ENCODE measurements around the gene UBE2J1.
"Not testable (repeated sequence)": the region's sequence is repeated elsewhere in the genome, so short reads cannot be mapped to it uniquely, and the experiment has no call there.

Gene UBE2J1, protein sequence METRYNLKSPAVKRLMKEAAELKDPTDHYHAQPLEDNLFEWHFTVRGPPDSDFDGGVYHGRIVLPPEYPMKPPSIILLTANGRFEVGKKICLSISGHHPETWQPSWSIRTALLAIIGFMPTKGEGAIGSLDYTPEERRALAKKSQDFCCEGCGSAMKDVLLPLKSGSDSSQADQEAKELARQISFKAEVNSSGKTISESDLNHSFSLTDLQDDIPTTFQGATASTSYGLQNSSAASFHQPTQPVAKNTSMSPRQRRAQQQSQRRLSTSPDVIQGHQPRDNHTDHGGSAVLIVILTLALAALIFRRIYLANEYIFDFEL

DNA sequence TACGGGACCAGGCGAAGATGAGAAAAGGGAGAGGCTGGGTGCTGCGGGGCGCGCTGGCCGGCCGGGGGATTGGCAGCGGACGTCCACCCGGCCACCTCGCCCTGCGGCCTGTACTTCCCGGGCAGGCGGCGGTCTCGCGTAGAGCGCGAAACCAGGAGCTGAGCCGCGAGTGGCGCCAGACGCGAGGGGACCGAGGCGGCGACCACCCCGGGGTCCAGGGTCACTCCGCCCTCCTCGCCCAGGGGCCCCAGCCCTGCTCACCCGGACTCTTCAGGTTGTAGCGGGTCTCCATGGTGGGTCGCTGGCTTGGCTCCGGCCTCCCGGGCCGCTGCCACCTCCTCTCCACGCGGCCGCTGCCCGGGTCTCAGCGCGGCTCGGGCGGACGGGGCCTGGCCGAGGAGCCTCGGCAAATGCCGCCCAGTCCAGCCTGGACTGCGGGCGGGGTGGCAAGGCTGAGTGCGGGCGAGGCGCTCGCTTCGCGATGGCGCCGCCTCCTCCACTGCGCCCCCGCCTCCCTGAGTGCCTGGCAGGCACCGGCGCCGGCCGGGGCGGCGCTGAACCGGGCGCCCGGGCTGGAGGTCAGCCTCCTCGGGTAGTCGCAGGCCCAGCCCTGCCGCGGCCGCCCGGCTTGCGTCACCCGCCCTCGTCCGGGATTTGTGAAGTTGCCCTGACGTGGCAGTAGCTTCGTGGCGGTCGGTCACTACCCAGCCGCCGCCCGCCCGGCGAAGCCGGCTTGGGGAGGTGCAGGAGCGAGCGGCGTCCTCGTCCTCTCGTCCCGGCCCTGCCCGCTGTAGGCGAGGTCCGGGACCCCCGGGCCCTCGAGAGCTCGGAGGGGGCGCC is at the start of gene UBE2J1:
UBE2J1 (minus strand) TSS at position 445 of the 840 bp plus-strand sequence; CDS start at position 292, 153 bp downstream.
- ChIA-PET POLR2A (interaction anchor here (0.6 to 1.3 kb wide), 14 partner anchors 8 to 213 kb away, joined by 3 to 6 read pairs (median 3); partner anchors contain the start of gene PM20D2), CTCF (interaction anchor here (0.6 to 1.4 kb wide), 4 partner anchors 14 to 244 kb away, joined by 3 to 4 read pairs (median 4); no protein-coding TSS in a partner anchor)
- TF ChIP-seq LEF1 (IDR thresholded peaks at IDR 0.05; ENCODE audit: borderline replicate concordance): no peak
- TF ChIP-seq L3MBTL2 (conservative IDR thresholded peaks at IDR 0.05): peak; percentile 31; the same call in 1 of the 2 replicates
- peak; percentile 69 for DNase-seq (ENCODE audit: extremely low spot score)

DNA sequence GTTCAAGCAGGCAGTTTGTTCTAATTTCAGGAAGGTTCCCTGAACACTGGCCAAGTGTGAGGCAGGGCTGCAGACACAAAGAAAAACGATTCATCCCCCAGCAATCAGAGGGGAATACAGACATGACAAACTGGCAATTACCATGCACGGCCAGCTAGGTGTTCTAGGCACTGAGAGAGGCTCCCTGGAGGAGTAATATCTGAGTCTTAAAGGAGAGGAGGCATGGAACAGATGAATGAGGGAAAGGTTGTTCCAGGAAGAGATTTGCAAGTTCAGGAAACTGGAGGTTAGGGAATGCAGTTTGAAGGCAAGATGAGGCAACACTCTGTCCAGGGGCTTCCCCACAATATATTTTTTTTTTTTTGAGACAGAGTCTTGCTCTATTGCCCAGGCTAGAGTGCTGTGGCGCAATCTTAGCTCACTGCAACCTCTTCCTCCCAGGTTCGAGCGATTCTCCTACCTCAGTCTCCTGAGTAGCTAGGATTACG is 48.4 kb upstream of the UBE2J1 start:
- ChIA-PET CTCF (interaction anchor here (1.0 to 1.7 kb wide), 2 partner anchors 32 to 33 kb away, joined by 4 to 6 read pairs; no protein-coding TSS in a partner anchor), POLR2A (no interaction called here)
- TF ChIP-seq, protein P1, sequence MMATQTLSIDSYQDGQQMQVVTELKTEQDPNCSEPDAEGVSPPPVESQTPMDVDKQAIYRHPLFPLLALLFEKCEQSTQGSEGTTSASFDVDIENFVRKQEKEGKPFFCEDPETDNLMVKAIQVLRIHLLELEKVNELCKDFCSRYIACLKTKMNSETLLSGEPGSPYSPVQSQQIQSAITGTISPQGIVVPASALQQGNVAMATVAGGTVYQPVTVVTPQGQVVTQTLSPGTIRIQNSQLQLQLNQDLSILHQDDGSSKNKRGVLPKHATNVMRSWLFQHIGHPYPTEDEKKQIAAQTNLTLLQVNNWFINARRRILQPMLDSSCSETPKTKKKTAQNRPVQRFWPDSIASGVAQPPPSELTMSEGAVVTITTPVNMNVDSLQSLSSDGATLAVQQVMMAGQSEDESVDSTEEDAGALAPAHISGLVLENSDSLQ (IDR thresholded peaks at IDR 0.05): no peak
- no peak for TF ChIP-seq LEF1 (IDR thresholded peaks at IDR 0.05; ENCODE audit: borderline replicate concordance)
- no peak for DNase-seq (ENCODE audit: extremely low spot score)

DNA sequence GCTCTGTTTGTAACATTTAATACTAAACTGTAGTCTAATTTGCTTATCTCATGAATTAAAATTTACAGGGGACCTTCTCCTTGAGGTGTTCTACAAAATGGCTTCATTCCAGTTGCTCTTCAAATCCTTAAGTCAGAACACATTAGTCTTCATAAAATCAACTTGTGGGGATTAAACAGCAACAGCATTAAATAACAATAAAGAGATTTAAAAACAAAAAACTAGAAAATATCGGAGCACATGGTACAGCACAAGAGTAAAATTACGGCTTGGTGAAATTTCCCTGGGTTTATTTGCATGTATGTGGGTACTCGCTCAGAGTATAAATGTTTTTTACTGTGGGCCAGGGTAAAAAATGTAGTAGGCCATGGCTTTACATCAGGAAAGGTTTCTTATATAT is 47.5 kb upstream of the UBE2J1 start:
- no peak for DNase-seq (ENCODE audit: extremely low spot score)
- ChIA-PET CTCF (interaction anchor here (1.0 to 2.0 kb wide), 2 partner anchors 28 to 32 kb away, joined by 6 to 9 read pairs; no protein-coding TSS in a partner anchor), POLR2A (no interaction called here)
- no peak for TF ChIP-seq TARDBP (IDR thresholded peaks at IDR 0.05)
- TF ChIP-seq L3MBTL2 (conservative IDR thresholded peaks at IDR 0.05): no peak

DNA sequence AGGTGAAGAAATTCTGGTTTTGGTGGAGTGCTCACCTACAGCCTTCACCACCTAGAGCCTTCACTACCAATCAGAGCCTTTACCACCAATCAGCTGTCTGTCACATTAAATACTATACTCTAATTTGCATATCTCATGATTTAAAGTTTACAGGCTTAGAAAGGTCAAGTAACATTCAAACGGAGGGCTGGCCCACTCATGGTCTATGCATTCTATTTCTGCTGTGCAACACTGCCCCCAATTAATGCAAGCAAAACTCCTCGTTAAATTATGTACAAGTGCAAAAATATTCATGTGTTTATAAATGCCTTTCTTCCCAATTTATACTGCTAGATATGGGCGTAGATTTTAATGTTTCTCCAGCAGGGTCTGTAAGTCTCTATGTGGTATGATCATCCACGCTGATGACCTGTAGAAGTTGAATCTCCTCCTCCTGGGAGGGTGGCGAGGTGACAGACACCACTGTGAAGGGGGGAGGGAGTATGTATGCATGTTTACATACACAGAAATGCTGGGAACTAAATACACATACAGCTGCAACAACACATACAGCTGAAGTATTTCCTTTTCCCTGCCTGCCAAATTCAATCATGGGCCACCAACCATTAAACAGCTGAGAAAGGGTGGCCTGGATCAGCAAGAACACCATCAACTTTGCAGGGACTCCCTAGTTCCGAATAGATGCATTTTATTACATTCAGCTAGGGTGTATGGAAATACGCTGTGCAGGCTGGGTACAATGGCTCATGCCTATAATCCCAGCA is 46.4 kb upstream of the UBE2J1 start:
- no peak for DNase-seq (ENCODE audit: extremely low spot score)
- ChIA-PET CTCF (interaction anchor here (0.7 to 2.0 kb wide), 3 partner anchors 9 to 106 kb away, joined by 3 to 9 read pairs (median 3); no protein-coding TSS in a partner anchor), POLR2A (no interaction called here)
- TF ChIP-seq ZNF384 (IDR thresholded peaks at IDR 0.05) (no peak), CTBP1 (IDR thresholded peaks at IDR 0.05; ENCODE audit: borderline replicate concordance) (no peak), LEF1 (IDR thresholded peaks at IDR 0.05; ENCODE audit: borderline replicate concordance) (no peak), SP1 (IDR thresholded peaks at IDR 0.05) (no peak), ARNT (IDR thresholded peaks at IDR 0.05) (no peak), HDGF (IDR thresholded peaks at IDR 0.05; ENCODE audit: borderline replicate concordance) (no peak), FOXM1 (IDR thresholded peaks at IDR 0.05; ENCODE audit: borderline replicate concordance) (no peak), TARDBP (IDR thresholded peaks at IDR 0.05) (no peak), SUZ12 (IDR thresholded peaks at IDR 0.05) (no peak), L3MBTL2 (conservative IDR thresholded peaks at IDR 0.05) (no peak), FOXK2 (IDR thresholded peaks at IDR 0.05) (no peak), NFRKB (IDR thresholded peaks at IDR 0.05) (no peak), BHLHE40 (IDR thresholded peaks at IDR 0.05; ENCODE audit: borderline replicate concordance) (no peak), ELF4 (IDR thresholded peaks at IDR 0.05) (no peak), FOXA1 (IDR thresholded peaks at IDR 0.05) (no peak)
- TF ChIP-seq, protein P1 (IDR thresholded peaks at IDR 0.05): no peak

DNA sequence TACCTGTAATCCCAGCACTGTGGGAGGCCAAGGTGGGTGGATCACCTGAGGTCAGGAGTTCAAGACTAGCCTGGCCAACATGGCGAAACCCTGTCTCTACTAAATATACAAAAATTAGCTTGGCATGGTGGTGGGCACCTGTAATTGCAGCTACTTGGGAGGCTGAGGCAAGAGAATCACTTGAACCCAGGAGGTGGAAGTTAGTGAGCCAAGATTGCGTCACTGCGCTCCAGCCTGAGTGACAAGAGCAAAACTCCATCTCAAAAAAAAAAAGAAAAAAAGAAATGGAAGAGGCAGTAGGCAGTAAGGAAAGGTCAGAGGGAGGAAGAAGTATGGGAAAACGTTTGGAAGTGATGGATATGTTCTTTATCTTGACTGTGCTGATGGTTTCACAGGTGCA is 45.4 kb upstream of the UBE2J1 start:
- CTCF ChIA-PET: interaction anchor here (0.6 kb wide), 1 partner anchor 44 kb away, joined by 3 read pairs; no protein-coding TSS in a partner anchor
- DNase-seq (ENCODE audit: extremely low spot score); POLR2A ChIA-PET: not testable (repeated sequence)
- TF ChIP-seq, protein P1 (IDR thresholded peaks at IDR 0.05): peak; percentile 8; the same call in 1 of the 2 replicates

DNA sequence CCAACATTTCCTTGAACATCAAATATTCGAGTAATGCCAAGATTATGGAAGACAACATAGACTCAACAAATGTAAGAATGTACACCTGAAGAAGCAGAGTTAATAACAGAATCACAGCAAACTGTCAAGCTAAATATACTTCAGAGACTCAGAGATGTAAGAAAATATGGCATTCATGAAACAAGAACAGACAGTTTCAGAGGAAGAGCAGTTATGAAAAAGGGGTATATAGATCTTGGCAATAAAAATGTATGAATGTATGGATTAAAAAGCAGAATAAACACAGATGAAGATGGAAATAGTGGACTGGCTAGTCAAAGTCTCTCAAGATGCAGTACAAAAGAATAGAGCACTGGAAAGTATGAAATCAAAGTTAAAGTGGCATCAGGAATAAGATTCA is 41.1 kb upstream of the UBE2J1 start:
- DNase-seq (ENCODE audit: extremely low spot score): no peak
- TF ChIP-seq FOXM1 (IDR thresholded peaks at IDR 0.05; ENCODE audit: borderline replicate concordance): no peak
- TF ChIP-seq BHLHE40 (IDR thresholded peaks at IDR 0.05; ENCODE audit: borderline replicate concordance): no peak
- no peak for TF ChIP-seq ARNT (IDR thresholded peaks at IDR 0.05)
- no peak for TF ChIP-seq L3MBTL2 (conservative IDR thresholded peaks at IDR 0.05)
- TF ChIP-seq FOXK2 (IDR thresholded peaks at IDR 0.05): no peak
- TF ChIP-seq HDGF (IDR thresholded peaks at IDR 0.05; ENCODE audit: borderline replicate concordance): no peak
- no peak for TF ChIP-seq TARDBP (IDR thresholded peaks at IDR 0.05)
- no peak for TF ChIP-seq NFRKB (IDR thresholded peaks at IDR 0.05)
- TF ChIP-seq FOXA1 (IDR thresholded peaks at IDR 0.05): no peak
- TF ChIP-seq CTBP1 (IDR thresholded peaks at IDR 0.05; ENCODE audit: borderline replicate concordance): no peak
- no peak for TF ChIP-seq ZNF384 (IDR thresholded peaks at IDR 0.05)
- TF ChIP-seq, protein P1 (IDR thresholded peaks at IDR 0.05): no peak
- no peak for TF ChIP-seq ELF4 (IDR thresholded peaks at IDR 0.05)
- no peak for TF ChIP-seq LEF1 (IDR thresholded peaks at IDR 0.05; ENCODE audit: borderline replicate concordance)
- TF ChIP-seq SUZ12 (IDR thresholded peaks at IDR 0.05): no peak
- no peak for TF ChIP-seq SP1 (IDR thresholded peaks at IDR 0.05)
- CTCF ChIA-PET: no interaction called here
- POLR2A ChIA-PET: no interaction called here

Measured in HEK293T (cell line).